T-helper 2 cell treated with Interferon-gamma antibody and Interleukin-4, amounts not matched to agents 5 μg/mL and 100 μg/mL, for 36 hours (primary cell): ENCODE data around the gene ADGRE1.

Source experiments
- DNase-seq: peaks from one replicate; pipeline ENCODE4 v3.0.0; 2021; ENCODE audit warnings: low spot score
- H3K27ac Mint-ChIP-seq: one replicate; pipeline ENCODE4 v1.8.0; 2021; ENCODE audit warnings: mild to moderate bottlenecking, mixed read lengths
- H3K27me3 Mint-ChIP-seq: one replicate; pipeline ENCODE4 v1.8.0; 2021; ENCODE audit warnings: low read depth, mixed read lengths
- H3K36me3 Mint-ChIP-seq: one replicate; pipeline ENCODE4 v1.8.0; 2021; ENCODE audit warnings: low read depth, mixed read lengths
- H3K4me1 Mint-ChIP-seq: one replicate; pipeline ENCODE4 v1.8.0; 2021; ENCODE audit warnings: low read depth, mixed read lengths
- H3K4me3 Mint-ChIP-seq: one replicate; pipeline ENCODE4 v1.8.0; 2022; ENCODE audit warnings: mild to moderate bottlenecking, moderate library complexity, mixed read lengths
- H3K9me3 Mint-ChIP-seq: one replicate; pipeline ENCODE4 v1.8.0; 2021; ENCODE audit warnings: mixed read lengths

Gene ADGRE1

DNA sequence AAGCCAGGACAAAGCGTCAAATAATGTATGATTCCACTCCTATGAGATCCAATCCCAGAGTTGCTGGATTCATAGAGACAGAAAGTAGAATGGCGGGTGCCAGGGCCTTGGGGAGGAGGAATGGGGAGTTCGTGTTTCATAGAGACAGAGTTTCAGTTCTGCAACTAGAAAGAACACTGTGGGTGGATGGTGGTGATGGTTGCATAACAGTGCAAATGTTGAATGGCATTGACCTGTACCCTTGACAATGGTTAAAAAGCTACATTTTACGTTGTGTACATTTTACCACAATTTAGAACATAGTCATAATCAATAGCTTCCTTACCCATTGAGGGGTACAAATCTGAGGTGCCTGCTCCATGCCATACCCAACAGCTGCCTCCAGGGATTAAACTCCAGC is 100.5 kb downstream of the ADGRE1 start:
- H3K27me3 Mint-ChIP-seq: no peaks in the 10 kb centered on the region
- no peak for DNase-seq
- no peak overlapping the region for H3K27ac Mint-ChIP-seq
- peaks cover 30% of the 10 kb centered on the region for H3K9me3 Mint-ChIP-seq
- H3K36me3 Mint-ChIP-seq: peaks cover 7% of the 10 kb centered on the region
- no peak overlapping the region for H3K4me3 Mint-ChIP-seq
- no peaks in the 10 kb centered on the region for H3K4me1 Mint-ChIP-seq

DNA sequence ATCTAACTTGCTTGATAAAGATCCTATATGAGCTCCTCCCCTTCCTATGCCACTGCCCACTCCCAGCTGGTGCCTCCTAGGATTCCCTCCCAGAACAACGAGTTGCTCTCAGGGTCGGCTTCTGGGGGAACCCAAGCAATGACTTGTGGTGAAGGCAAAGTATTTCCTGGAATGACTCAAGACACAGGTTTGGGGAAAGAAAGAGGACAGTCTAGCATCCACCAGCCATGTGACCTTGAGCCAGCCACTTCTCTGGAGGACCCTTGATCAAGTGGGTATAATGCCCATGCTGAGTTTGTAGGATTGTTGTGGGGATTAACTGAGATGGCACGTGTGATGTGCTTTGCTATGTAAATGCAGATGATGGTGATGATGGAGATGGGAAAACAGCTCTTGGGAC is 100.9 kb downstream of the ADGRE1 start:
- H3K27me3 Mint-ChIP-seq: no peaks in the 10 kb centered on the region
- H3K36me3 Mint-ChIP-seq: peaks cover 7% of the 10 kb centered on the region
- no peaks in the 10 kb centered on the region for H3K4me1 Mint-ChIP-seq
- H3K9me3 Mint-ChIP-seq: peaks cover 26% of the 10 kb centered on the region
- no peak for DNase-seq
- H3K27ac Mint-ChIP-seq: no peak overlapping the region
- no peak overlapping the region for H3K4me3 Mint-ChIP-seq
